ENCODE data around the gene ZBTB32. TPM values are rescaled to one million over a fixed set of nuclear protein-coding genes. Genes with fewer than 3 reads are reported as not detected.
A peak's percentile ranks its signal among the peaks of the same experiment; 100 is the strongest.

The ZBTB32 gene
- total RNA-seq, 1 experiment from 2014 or later, result not detected

DNA sequence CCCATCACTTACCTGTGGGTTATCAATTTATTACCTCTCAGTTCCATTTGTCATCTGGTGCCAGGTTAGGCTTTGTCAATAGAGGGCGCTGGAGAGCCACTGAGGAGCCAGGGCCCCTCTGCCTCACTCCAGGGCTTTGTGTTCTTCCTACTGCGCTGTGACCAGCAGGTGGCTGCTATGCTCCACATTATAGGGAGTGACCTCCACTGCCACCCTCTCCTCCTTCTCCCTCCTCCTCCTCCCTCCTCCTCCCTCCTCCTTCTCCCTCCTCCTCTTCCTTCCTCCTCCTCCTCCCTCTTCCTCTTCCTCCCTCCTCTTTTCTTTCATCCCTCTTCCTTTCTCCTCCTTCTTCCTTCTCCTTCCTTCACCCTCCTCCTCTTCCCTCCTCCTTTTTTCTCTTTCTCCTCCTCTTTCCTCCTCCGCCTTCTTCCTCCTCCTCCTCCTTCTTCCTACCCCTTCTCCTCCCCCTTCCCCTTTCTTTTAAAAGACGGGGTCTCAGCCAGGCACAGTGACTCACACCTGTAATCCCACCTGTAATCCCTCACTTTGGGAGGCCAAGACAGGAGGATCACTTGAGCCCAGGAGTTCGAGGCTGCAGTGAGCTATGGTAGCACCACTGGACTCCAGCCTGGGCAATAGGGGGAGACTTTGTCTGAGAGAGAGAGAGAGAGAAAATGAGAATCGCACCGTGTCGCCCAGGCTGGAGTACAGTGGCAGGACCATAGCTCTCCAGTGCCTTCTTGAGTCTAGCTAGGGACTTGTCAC, 10.3 kb upstream of the ZBTB32 start:
- ChIA-PET RAD21 (ENCODE audit: low non-redundant PET in 1 of 2, low total read pairs in 2 of 2, uncharacterized antibody in 2 of 2, unreplicated experiment in 2 of 2) (interaction anchor here in 1 of 2 experiments (0.8 kb wide), 1 partner anchor 126 kb away, joined by 5 read pairs; no protein-coding TSS in a partner anchor), CTCF (interaction anchor here (1.0 to 1.9 kb wide), 8 partner anchors 9 to 341 kb away, joined by 3 to 6 read pairs (median 4); no protein-coding TSS in a partner anchor), POLR2A (no interaction called here)
- H4K20me1 ChIP-seq (ENCODE audit: insufficient read depth), result no peaks in the 10 kb centered on the region
- no peak overlapping the region for H3K9ac ChIP-seq (ENCODE audit: low read length)
- H3K9me3 ChIP-seq (ENCODE audit: control insufficient read depth in 1 of 2, insufficient read depth in 1 of 2, low read depth in 1 of 2, low read length in 2 of 2), result no peaks in the 10 kb centered on the region
- DNase-seq (ENCODE audit: low read depth, low spot score), result peak; percentile 85
- H2AFZ ChIP-seq (ENCODE audit: low read depth, low read length, poor library complexity, severe bottlenecking), result no peak overlapping the region
- H3K79me2 ChIP-seq (ENCODE audit: insufficient read depth, low read length), result no peaks in the 10 kb centered on the region
- TF ChIP-seq FOSL1 (IDR thresholded peaks at IDR 0.05; ENCODE audit: low read depth), result no peak
- TF ChIP-seq ZNF274 (IDR thresholded peaks at IDR 0.05; ENCODE audit: low read depth, low read length), result no peak
- TF ChIP-seq, protein P1, sequence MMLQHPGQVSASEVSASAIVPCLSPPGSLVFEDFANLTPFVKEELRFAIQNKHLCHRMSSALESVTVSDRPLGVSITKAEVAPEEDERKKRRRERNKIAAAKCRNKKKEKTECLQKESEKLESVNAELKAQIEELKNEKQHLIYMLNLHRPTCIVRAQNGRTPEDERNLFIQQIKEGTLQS (IDR thresholded peaks at IDR 0.05), result no peak
- TF ChIP-seq, protein P2, sequence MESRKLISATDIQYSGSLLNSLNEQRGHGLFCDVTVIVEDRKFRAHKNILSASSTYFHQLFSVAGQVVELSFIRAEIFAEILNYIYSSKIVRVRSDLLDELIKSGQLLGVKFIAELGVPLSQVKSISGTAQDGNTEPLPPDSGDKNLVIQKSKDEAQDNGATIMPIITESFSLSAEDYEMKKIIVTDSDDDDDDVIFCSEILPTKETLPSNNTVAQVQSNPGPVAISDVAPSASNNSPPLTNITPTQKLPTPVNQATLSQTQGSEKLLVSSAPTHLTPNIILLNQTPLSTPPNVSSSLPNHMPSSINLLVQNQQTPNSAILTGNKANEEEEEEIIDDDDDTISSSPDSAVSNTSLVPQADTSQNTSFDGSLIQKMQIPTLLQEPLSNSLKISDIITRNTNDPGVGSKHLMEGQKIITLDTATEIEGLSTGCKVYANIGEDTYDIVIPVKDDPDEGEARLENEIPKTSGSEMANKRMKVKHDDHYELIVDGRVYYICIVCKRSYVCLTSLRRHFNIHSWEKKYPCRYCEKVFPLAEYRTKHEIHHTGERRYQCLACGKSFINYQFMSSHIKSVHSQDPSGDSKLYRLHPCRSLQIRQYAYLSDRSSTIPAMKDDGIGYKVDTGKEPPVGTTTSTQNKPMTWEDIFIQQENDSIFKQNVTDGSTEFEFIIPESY (IDR thresholded peaks at IDR 0.05; ENCODE audit: extremely low read depth, insufficient replicate concordance, low read length), result no peak
- no peak for TF ChIP-seq SIN3A (IDR thresholded peaks at IDR 0.05; ENCODE audit: low read depth)
- TF ChIP-seq SP1 (IDR thresholded peaks at IDR 0.05; ENCODE audit: low read depth), result 0 out of 2 replicates have a peak, but pooled peaks have one; percentile 26
- TF ChIP-seq CBX3 (IDR thresholded peaks at IDR 0.05; ENCODE audit: low read depth), result peak; percentile 12; the same call in 1 of the 2 replicates
- peak; percentile 19 for TF ChIP-seq TCF7L2 (IDR thresholded peaks at IDR 0.05; ENCODE audit: borderline replicate concordance, extremely low read depth, insufficient read depth, insufficient read length)
- TF ChIP-seq YY1 (IDR thresholded peaks at IDR 0.05; ENCODE audit: extremely low read depth, insufficient replicate concordance, low read depth, low read length), result peak; percentile 58
- peak; percentile 95 for TF ChIP-seq RAD21 (IDR thresholded peaks at IDR 0.05; ENCODE audit: low read depth)
- TF ChIP-seq, protein P3, sequence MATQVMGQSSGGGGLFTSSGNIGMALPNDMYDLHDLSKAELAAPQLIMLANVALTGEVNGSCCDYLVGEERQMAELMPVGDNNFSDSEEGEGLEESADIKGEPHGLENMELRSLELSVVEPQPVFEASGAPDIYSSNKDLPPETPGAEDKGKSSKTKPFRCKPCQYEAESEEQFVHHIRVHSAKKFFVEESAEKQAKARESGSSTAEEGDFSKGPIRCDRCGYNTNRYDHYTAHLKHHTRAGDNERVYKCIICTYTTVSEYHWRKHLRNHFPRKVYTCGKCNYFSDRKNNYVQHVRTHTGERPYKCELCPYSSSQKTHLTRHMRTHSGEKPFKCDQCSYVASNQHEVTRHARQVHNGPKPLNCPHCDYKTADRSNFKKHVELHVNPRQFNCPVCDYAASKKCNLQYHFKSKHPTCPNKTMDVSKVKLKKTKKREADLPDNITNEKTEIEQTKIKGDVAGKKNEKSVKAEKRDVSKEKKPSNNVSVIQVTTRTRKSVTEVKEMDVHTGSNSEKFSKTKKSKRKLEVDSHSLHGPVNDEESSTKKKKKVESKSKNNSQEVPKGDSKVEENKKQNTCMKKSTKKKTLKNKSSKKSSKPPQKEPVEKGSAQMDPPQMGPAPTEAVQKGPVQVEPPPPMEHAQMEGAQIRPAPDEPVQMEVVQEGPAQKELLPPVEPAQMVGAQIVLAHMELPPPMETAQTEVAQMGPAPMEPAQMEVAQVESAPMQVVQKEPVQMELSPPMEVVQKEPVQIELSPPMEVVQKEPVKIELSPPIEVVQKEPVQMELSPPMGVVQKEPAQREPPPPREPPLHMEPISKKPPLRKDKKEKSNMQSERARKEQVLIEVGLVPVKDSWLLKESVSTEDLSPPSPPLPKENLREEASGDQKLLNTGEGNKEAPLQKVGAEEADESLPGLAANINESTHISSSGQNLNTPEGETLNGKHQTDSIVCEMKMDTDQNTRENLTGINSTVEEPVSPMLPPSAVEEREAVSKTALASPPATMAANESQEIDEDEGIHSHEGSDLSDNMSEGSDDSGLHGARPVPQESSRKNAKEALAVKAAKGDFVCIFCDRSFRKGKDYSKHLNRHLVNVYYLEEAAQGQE (IDR thresholded peaks at IDR 0.05; ENCODE audit: low read depth), result no peak
- TF ChIP-seq POLR2AphosphoS5 (IDR thresholded peaks at IDR 0.05; ENCODE audit: low read depth, low read length), result peak; percentile 44; the same call in 1 of the 2 replicates
- TF ChIP-seq SRF (IDR thresholded peaks at IDR 0.05; ENCODE audit: low read depth), result no peak
- TF ChIP-seq POLR2A (IDR thresholded peaks at IDR 0.05; ENCODE audit: borderline replicate concordance, extremely low read depth, insufficient read depth, insufficient read length), result no peak
- TF ChIP-seq EZH2 (IDR thresholded peaks at IDR 0.05), result no peak
- TF ChIP-seq, protein P4, sequence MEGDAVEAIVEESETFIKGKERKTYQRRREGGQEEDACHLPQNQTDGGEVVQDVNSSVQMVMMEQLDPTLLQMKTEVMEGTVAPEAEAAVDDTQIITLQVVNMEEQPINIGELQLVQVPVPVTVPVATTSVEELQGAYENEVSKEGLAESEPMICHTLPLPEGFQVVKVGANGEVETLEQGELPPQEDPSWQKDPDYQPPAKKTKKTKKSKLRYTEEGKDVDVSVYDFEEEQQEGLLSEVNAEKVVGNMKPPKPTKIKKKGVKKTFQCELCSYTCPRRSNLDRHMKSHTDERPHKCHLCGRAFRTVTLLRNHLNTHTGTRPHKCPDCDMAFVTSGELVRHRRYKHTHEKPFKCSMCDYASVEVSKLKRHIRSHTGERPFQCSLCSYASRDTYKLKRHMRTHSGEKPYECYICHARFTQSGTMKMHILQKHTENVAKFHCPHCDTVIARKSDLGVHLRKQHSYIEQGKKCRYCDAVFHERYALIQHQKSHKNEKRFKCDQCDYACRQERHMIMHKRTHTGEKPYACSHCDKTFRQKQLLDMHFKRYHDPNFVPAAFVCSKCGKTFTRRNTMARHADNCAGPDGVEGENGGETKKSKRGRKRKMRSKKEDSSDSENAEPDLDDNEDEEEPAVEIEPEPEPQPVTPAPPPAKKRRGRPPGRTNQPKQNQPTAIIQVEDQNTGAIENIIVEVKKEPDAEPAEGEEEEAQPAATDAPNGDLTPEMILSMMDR (IDR thresholded peaks at IDR 0.05 in 2 of 3, conservative IDR thresholded peaks at IDR 0.05 in 1 of 3; ENCODE audit: borderline replicate concordance in 1 of 3, insufficient read depth in 1 of 3, low read depth in 2 of 3, low read length in 2 of 3), result peak; percentile 98 to 99 (median 99)
- BruUV-seq (replicated peaks), result no TSS peak
- peaks cover 5 to 9% of the 10 kb centered on the region in 2 experiments; a peak in 2 of 4 replicates for H3K4me1 ChIP-seq (ENCODE audit: control insufficient read depth in 1 of 2, insufficient read depth in 2 of 2, low read length in 2 of 2)
- H3K9me2 ChIP-seq (ENCODE audit: insufficient read depth), result no peaks in the 10 kb centered on the region
- H3K4me3 ChIP-seq (replicated peaks in 1 of 2; ENCODE audit: low read depth in 1 of 2, low read length in 2 of 2), result no peak overlapping the region
- H3K4me2 ChIP-seq (ENCODE audit: low read length), result 0 out of 2 replicates have a peak overlapping the region, but pooled peaks have one; percentile 14
- peak; percentile 99 for ATAC-seq
- H3K27ac ChIP-seq (ENCODE audit: low read depth, low read length), result no peak overlapping the region
- no peaks in the 10 kb centered on the region for H3K36me3 ChIP-seq (ENCODE audit: control insufficient read depth in 1 of 2, insufficient read depth in 2 of 2, low read length in 2 of 2)
- no peaks in the 10 kb centered on the region for H3K27me3 ChIP-seq (ENCODE audit: insufficient read depth, low read length)
- intact Hi-C loops (cut with micrococcal nuclease), result loop anchor here (1.0 to 5.0 kb wide), 3 partner anchors 22 to 237 kb away; no protein-coding TSS in a partner anchor

Measured in HCT116 (cell line).